Activated CD8-positive, alpha-beta memory T cell treated with anti-CD3 and anti-CD28 coated beads for 24 hours (primary cell): ENCODE measurements around the gene KBTBD4.
"Not testable (repeated sequence)": the region's sequence is repeated elsewhere in the genome, so short reads cannot be mapped to it uniquely, and the experiment has no call there.

Source experiments
- DNase-seq: peaks from one replicate; pipeline ENCODE4 v3.0.0-alpha.2; 2020

Gene KBTBD4

DNA sequence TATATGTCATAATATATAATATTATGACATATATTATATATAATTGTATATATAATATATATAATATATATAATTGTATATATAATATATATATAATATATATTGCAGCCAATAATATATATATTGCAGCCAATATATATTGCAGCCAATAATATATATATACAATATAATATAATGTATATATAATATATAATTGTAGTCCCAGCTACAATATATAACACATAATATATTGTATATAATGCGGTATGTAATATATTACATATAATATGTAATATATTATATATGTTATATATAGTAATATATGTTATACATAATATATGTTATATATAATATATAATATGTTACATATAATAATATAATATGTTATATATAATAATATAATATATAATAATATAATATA, 20.1 kb downstream of the KBTBD4 start:
- no peak for DNase-seq

DNA sequence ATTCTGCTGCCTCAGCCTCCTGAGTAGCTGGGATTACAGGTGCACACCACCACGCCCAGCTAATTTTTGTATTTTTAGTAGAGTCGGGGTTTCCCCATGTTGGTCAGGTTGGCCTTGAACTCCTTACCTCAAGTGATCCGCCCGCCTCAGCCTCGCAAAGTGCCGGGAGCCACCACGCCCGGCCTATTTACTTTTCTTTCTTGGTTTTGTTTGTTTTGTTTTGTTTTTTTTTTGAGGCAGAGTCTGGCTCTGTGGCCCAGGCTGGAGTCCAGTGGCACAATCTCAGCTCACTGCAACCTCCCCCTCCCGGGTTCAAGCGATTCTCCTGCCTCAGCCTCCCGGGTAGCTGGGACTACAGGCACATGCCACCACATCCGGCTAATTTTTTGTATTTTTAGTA, 21.8 kb downstream of the KBTBD4 start:
- DNase-seq, result not testable (repeated sequence)

DNA sequence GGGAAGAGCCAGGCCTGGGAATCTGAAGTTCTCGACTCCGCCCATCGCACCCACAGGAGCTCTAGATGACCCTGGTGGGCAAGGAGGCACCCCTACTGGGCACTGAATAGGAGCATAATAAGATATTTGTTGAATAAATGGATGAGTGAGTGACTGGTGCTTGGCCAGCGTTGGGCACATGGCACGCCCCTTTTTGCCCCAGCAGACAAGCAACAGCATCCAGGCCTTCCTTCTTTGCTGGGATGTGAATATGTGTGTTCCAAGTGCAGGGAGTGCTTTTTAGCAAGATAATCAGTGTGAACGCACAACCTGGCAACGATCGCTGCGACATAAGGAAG, 25.4 kb downstream of the KBTBD4 start:
- DNase-seq, result no peak

DNA sequence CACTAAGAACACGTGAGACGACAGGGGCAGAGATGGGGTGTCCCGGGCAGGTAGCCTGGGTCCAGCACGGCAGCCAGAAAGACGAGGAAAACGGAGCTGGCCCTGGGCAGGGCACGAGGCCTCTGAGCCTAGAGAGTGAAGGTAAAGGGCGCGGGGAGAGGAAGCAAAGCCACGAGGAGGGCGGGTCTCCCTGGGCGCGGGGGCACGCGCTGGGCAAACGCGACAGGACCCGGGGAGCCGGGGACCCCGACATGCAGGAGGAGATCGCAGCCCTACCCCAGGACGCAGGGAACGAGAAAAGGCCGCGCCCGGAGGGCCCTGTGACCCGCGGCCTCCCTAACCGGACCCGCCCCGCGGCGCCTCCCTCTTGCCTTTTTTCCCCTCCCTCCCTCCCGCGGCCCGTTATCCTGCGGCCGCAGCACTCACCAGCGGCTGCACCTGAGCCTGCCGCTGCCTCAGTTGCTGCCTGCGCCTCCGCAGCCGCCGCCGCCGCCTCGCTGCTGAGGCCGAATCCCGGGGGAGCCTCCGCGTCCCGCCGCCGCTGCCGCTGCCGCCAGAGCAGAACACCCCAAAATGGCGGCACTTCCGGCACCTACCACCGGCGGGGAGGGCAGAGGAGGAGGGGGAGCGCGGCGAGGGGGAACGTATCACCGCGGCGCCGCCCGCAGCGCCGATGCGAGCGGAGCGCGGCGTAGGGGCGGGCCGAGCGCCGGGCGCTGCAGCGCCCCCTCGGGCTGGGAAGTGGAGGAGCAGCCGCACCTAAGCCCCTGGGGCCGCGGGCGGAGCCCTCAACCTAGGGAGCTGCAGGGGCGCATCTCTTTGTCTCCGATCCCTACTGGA, 26.0 kb downstream of the KBTBD4 start, which contains the start of gene CELF1:
Gene CELF1, minus strand, starts transcription at position 567 of the 840 bp plus-strand sequence. CDS start 53,609 bp downstream, outside the sequence.
- peak; percentile 95 for DNase-seq

DNA sequence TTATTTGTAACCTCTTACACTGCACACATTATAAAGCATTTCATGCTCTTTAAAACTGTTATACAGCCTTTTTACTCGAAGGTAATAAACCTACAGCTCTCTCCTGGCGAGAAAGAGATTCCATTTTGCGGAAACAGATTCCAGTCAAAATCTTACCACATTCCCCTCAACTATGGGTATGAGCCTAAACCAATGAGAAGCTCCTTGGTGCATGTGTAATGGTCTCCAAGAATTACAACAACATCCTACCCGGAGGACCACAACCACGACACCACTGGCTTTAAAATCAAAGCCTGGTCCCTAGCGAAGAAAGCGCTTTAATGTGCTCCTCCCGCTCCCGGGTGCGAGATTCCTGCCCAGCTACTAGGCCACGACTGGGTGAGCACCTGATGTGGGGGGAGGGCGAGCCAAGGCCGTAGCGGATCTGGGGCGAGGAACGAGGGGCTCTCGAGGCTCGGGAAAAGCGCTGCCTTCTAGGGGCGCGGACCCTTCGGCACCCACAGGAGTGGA, 26.7 kb downstream of the KBTBD4 start:
- no peak for DNase-seq

DNA sequence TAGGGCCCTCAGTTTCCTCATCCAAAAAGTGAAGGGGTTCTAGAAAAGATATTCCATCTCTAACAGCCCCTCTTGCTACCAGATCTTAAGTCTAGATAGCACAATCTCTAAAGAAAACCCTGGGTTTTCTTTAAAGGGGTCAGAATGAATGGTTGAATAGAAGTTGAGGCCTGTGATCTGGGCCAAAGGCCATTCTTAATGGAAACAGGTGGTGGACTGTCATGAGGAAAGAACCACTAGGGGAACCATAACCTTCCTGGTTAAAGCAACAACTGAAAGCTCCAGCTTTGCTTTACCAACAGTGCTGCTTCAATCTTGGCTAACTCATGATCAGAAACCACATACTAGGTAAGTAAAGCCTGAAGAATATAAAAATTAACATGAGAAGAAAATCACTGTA, 27.7 kb downstream of the KBTBD4 start:
- no peak for DNase-seq

DNA sequence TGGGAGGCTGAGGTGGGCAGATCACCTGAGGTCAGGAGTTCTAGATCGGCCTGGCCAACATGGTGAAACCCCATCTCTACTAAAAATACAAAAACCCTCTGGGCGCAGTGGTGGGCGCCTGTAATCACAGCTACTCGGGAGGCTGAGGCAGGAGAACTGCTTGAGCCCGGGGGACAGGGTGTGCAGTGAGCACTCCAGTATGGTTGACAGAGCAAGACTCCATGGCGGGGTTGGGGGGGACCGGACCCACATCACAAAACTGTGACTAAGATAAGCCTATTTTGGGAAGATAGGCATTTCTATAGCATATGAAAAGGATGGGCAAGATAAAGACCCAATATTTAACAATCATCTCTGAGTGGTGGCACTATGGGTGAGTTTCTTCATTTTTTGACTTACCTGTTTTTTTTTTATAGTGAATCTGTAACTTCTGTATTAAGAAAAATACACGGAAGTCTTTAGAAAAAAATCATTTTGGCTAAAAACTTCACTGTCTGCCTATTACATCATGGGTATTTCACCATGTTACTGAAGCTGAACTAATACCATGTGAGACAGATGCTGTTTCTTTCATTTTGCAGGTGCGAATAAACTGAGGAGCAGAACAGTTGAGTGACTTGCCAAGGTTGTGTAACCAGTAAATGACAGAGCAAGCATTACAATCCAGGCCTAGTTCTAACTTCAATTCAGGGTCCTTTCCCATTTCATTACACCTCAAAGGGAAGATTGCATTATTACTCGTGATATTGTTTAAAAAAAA, 28.3 kb downstream of the KBTBD4 start:
- DNase-seq, result no peak

DNA sequence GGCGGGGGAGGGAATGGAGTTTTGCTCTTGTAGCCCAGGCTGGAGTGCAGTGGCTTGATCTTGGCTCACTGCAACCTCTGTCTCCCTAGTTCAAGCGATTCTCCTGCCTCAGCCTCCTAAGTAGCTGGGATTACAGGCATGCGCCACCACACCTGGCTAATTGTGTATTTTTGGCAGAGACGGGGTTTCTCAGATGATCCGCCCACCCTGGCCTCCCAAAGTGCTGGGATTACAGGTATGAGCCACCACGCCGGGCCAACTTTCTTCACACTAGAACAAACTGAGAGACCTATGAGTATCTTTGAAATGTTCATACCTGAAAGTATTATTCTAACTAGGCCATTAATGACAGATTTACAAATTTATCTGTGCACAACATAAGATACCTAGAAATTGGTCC, 32.5 kb downstream of the KBTBD4 start:
- peak; percentile 51 for DNase-seq

DNA sequence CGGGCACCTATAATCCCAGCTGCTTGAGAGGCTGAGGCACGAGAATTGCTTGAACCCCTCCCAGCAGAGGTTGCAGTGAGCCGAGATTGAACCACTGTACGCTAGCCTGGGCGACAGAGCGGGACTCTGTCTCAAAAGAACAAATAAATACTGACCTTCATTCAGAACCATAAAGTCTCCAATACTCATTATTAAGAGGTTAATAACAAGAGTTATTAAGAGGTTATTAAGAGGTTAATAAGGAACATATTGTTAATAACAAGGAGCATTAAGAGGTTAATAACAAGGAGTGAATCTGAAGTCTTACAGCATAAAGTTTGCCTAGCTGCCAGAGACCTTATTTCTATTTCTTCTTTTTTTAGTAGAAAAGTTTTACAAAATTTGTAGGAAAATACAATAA, 33.5 kb downstream of the KBTBD4 start:
- DNase-seq, result no peak

DNA sequence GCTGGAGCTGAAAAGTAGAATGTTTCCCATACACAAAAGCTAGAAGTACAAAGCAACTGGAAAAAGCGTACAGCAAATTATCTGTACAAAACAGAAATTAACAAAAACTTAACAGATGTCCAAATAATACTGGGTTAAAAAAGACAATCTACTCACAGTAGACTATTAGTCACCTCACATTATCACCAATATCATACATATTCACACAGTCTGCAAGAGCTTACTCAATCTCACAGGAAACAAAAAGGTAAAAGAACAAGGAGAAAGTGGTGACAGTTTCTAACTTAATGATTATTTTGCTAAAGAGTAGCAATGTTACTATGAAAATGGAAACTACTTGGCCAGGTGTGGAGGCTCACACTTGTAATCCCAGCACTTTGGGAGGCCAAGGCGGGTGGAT, 37.7 kb downstream of the KBTBD4 start:
- DNase-seq, result no peak

DNA sequence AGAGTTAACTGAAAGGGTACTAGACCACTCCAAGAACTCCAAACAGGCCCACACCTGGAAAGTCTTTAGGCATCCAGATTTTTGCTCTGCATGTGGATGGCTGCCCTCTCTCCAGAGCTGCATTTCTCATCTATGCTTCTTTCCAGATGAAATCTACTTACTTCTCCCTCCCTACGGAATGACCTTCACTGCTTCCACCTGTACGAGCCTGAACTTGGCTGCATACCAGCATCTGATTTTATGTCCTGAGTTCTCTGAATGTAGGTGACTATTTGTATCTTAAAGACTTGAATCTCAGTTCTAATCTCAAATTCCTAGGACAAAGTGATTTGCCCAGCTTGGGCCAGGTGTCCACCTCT, 39.1 kb downstream of the KBTBD4 start:
- DNase-seq, result peak; percentile 41

DNA sequence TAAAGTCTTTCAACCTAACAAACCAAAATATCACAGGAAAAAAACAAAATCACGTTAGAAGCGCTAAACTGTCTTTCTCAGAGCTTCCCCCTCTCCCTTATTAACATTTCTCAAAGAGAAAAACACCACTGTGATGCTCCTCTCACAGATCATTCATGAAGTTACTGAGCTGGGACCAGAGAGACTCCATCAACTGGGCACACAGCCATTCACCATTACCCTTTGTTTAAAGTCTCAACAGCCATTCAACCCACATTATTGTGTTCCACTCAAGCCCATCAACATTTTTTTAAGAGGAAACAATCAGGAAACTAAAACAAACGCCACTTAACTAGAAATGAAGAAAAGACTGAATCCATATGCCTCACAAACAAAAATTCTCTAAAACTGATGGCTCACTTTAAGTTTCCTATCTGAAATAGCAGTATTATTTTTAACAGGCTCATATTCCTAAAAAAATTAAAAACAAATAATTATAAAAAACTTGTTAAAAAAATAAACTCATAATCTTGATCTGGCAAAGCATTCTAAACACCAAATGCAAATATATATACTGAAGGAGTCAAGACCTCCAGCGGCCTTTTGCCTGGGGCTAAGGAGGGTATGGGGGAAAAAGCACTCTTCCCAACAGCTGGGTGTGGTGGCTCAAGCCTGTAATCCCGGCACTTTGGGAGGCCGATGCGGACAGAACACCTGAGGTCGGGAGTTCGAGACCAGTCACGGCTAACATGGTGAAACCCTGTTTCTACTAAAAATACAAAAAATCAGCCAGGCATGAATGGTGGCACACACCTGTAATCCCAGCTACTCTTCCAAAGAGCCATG, 39.8 kb downstream of the KBTBD4 start:
- DNase-seq, result peak; percentile 40

DNA sequence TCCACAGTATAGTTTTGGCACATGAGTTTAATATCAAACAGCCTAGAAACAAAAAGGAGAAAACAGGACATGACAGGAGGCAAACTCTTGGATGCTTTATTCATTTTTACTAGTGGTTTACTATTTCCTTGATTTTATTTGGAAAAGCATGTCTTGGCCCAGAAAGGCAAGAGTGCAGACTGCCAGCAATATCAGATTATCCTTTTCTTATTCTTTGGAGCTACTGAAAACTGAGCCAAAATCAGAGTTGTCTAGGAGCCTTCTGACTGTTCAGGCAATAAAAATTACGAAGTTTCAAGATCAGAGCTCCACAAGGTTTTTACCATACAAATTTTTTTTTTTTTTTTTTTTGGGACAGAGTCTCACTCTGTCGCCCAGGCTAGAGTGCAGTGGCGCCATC, 41.9 kb downstream of the KBTBD4 start:
- no peak for DNase-seq

DNA sequence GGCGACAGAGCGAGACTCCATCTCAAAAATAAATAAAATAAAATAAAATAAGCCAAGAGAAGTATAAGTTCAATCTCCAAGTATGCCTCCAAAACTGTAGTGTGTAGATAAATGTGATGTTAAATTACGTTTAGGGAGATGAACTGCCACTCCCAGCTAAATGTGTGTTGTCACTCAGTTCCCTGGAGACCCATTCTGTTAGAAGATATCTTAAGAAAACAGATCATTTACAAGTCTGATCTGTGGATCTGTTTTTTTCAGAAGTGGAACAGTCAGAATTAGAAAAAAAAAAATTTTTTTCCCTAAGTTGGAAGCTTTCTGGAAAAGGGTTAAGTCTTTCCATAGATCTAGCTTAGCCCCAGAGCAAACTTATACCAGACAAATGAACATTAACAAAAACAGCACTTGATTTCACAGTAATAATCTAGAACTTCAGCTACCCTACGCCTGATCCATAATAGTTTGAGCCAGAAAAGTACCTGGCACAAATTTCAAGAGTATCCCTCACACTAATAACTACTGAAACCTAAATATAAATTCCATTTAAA, 44.0 kb downstream of the KBTBD4 start:
- DNase-seq, result no peak

DNA sequence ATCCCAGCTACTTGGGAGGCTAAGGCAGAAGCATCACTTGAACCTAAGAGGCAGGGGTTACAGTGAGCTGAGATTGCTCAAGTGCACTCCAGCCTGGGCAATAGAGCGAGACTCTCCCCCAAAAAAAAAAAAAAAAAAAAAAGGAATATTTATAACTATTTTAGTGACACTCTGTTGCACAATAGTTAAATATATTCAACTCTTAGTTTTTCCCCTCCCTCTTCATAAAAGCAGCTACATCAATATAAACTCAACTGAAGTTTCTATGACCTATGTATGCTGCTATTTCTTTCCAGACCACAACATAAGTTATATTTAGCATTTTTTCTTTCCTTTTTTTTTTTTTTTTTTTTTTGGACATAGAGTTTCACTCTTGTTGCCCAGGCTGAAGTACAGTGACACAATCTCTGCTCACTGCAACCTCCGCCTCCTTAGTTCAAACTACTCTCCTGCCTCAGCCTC, 45.0 kb downstream of the KBTBD4 start:
- DNase-seq, result no peak

DNA sequence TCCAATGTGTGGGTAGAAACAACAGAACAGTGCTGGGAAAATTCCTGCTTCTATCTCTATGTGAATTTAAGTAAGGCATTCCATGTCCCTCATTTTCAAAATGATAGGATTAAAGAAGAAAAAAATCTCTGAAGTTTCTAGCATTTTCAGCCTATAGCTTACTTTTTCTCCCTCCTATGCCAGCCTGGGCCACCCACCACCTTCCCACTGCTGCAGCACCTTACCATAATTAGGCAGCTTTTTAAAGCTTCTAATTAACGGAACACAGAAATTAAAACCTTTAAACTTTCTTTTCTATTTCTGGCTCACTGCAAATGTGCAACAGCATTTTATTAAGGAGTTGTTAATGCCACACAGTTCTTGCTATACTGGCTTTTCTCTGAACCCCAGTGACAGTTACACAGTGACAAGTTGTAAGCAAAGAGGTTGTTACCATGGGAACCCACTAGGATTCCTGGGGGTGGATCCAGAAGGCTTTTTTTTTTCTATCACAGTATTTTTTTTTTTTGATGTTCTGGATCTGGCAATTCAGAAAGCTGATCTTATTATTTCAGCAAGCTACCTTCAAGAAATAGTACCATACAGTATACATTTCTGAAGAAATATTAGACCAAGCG, 46.1 kb downstream of the KBTBD4 start:
- no peak for DNase-seq

DNA sequence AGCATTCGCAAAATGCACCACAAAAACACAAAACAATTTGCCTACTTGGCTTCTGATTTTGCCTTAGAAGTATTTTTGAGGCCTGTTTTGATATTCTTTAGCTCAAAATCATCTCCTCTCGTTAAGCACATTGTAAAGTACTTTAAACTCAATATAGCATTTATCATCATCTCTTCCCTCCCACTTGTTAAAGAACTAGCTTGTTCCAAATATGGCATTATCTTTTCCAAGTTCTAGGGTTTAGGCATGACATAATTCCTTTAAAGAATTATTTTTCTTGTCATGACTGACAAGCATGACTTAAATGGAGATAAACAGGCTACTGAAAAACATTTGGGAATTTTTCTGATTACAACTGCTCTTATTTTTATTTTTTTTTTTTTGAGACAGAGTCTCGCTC, 47.1 kb downstream of the KBTBD4 start:
- no peak for DNase-seq

DNA sequence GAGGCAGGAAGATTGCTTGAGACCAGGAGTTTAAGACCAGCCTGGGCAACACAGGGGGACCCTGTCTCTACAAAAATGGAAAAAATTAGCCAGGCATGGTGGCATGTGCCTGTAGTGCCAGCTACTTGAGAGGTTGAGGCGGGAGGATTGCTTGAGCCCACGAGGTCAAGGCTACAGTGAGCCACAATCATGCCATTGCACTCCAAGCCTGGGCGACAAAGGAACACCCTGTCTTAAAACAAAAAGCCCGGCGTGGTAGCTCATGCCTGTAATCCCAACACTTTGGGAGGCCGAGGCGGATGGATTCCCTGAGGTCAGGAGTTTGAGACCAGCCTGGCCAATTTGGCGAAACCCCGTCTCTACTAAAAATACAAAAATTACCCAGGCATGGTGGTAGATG, 48.0 kb downstream of the KBTBD4 start:
- not testable (repeated sequence) for DNase-seq

DNA sequence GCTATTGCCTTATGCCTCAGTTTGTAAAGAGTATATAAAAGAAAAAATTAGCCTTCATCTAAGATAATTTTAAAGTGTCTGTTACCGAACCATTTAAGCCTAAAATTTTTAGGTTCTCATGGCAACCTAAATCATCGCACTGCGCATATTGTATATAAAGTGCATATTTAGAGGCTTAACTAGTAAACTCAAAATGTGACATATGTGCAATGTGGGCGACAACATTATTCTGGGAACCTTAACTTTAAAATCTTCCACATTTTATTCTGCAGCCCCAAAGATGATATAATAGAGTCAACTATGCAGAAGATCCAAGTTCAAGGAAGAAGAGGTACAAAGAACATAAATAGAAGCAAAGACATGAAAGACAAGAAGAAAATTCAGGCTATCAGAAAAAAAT, 48.8 kb downstream of the KBTBD4 start:
- no peak for DNase-seq

DNA sequence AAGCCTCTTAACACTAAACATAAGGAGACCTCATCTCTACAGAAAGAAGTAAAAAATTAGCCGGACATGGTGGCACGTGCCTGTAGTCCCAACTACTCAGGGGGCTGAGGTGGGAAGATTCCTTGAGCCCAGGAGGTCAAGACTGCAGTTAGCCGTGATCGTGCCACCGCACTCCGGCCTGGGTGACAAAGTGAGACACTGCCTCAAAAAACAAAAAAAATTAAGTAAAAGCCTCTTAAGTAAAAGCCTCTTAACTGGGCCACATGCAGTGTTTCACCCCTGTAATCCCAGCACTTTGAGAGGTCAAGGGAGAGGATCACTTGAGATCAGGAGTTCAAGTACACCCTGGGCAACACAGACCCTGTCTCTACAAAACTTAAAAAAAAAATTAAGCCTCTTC, 51.6 kb downstream of the KBTBD4 start:
- DNase-seq, result no peak

DNA sequence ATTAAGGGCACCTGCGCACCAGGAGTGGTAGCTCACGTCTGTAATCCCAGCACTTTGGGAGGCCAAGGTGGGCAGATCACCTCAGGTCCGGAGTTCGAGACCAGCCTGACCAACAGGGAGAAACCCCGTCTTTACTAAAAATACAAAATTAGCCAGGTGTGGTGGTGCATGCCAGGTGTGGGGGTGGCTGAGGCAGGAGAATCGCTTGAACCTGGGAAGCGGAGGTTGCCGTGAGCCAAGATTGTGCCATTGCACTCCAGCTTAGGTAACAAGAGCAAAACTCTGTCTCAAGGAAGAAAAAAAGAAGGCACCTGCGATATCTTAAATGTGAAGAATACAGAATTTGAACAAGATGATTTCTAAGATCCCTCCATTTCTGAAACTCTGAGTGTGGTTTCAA, 52.7 kb downstream of the KBTBD4 start:
- DNase-seq, result not testable (repeated sequence)

DNA sequence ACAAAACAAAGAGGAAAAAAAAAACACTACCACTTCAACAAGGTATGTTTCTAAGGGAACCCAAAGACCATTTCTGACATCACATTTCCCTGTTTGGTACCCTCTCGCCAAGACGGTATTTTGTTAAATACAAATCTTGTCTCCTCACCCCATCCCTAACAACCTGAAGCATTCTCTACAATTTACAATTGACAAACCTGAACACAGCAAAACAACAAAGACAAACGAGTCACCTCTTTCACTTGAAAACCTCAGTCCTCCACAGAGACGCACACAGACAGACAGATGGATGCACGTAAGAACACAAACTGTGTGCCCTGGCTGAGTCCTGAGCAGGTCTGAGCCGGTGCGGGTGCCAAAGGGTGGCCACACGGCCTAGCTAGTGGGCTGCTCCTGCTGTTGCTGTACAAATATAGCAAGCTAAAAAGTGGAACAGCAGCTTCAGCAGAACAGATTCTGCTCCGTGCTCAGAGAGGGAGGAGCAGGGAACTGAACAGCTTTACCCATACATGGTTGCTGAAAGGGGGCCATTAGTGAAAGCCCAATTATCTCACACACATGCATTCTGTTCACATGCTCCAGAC, 54.4 kb downstream of the KBTBD4 start:
- DNase-seq, result no peak
